PFSK-1 (cell line): Measurements from ENCODE around the gene ARHGEF33.

ENCODE experiments used
- FOXP2 ChIP-seq: optimal IDR thresholded peaks from 2 replicates; pipeline ENCODE3; 2011; ENCODE audit warnings: borderline replicate concordance, control low read depth, inconsistent platforms; ENCODE audit not compliant: insufficient read depth; ENCODE audit errors: extremely low read length, extremely low read depth
- POLR2AphosphoS5 ChIP-seq: IDR thresholded peaks from 2 replicates; pipeline ENCODE4 v1.6.1; 2012; ENCODE audit warnings: low read depth, mild to moderate bottlenecking, control low read depth, low read length, moderate library complexity
- SIN3A ChIP-seq: IDR thresholded peaks from 2 replicates; pipeline ENCODE4 v1.6.1; 2012; ENCODE audit warnings: mild to moderate bottlenecking, low read length, moderate library complexity, borderline replicate concordance; ENCODE audit not compliant: insufficient read depth
- TAF1 ChIP-seq: IDR thresholded peaks from 2 replicates; pipeline ENCODE4 v1.6.1; 2012; ENCODE audit warnings: low read length, control low read depth, borderline replicate concordance; ENCODE audit not compliant: insufficient read depth
- TF ChIP-seq, protein P1 (sequence below), 2 experiments: IDR thresholded peaks; 2 replicates each; pipeline versions ENCODE4 v1.6.1 to v1.8.0; 2011 to 2012; ENCODE audit warnings: low read depth in 2 of 2, low read length in 2 of 2, control low read depth in 1 of 2, inconsistent platforms in 1 of 2, mild to moderate bottlenecking in 1 of 2, moderate library complexity in 1 of 2; ENCODE audit not compliant: insufficient read depth in 1 of 2

The ARHGEF33 gene

DNA sequence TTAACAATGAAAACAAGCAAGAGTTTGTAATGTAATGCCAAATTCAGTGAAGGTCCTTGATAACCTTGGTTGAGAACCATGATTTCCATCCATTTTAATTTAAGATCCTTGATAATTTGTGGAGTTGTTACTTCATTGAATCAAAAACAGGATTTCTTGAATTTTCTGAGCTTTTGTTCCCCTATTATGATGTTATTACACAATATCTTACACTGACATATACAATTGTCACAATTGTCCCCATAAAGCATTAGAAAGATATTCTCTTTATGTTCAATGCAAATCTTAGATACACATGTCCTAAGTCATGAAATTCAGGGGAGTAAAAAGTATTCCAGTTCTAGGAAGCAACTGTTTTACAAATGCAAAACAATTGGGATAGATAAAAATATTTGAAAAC, 83.6 kb downstream of the ARHGEF33 start:
- TF ChIP-seq TAF1 (no peak), FOXP2 (no peak), POLR2AphosphoS5 (no peak), SIN3A (no peak)
- TF ChIP-seq, protein P1, sequence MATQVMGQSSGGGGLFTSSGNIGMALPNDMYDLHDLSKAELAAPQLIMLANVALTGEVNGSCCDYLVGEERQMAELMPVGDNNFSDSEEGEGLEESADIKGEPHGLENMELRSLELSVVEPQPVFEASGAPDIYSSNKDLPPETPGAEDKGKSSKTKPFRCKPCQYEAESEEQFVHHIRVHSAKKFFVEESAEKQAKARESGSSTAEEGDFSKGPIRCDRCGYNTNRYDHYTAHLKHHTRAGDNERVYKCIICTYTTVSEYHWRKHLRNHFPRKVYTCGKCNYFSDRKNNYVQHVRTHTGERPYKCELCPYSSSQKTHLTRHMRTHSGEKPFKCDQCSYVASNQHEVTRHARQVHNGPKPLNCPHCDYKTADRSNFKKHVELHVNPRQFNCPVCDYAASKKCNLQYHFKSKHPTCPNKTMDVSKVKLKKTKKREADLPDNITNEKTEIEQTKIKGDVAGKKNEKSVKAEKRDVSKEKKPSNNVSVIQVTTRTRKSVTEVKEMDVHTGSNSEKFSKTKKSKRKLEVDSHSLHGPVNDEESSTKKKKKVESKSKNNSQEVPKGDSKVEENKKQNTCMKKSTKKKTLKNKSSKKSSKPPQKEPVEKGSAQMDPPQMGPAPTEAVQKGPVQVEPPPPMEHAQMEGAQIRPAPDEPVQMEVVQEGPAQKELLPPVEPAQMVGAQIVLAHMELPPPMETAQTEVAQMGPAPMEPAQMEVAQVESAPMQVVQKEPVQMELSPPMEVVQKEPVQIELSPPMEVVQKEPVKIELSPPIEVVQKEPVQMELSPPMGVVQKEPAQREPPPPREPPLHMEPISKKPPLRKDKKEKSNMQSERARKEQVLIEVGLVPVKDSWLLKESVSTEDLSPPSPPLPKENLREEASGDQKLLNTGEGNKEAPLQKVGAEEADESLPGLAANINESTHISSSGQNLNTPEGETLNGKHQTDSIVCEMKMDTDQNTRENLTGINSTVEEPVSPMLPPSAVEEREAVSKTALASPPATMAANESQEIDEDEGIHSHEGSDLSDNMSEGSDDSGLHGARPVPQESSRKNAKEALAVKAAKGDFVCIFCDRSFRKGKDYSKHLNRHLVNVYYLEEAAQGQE (IDR thresholded peaks at IDR 0.05; ENCODE audit: insufficient read depth in 1 of 2, low read depth in 2 of 2, low read length in 2 of 2): no peak

- no peak for TF ChIP-seq FOXP2
- TF ChIP-seq SIN3A: no peak
- TF ChIP-seq, protein P1 (IDR thresholded peaks at IDR 0.05; ENCODE audit: insufficient read depth in 1 of 2, low read depth in 2 of 2, low read length in 2 of 2): no peak
- no peak for TF ChIP-seq POLR2AphosphoS5
- no peak for TF ChIP-seq TAF1
These were observed 85.4 kb downstream of the ARHGEF33 start for GRCh38 chr2:38975042-38975441.

DNA sequence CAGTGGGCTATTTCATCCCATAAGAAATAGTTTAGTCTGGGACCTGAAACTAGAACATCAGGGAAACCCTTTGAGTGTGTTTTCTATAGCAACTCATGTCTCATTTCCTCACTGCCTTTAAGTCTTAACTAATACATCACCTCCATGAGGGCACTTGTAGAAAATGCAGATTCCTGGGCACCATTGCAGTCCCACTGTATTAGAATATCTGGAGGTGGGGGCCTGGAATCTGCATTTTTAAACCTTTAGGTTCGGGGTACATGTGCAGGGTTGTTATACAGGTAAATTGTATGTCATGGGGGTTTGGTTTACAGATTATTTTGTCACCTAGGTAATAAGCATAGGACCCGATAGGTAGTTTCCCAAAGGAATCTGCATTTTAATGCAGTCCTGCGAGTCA, 87.4 kb downstream of the ARHGEF33 start:
- TF ChIP-seq SIN3A (no peak), FOXP2 (no peak), POLR2AphosphoS5 (no peak), TAF1 (no peak)
- TF ChIP-seq, protein P1 (IDR thresholded peaks at IDR 0.05; ENCODE audit: insufficient read depth in 1 of 2, low read depth in 2 of 2, low read length in 2 of 2): no peak

DNA sequence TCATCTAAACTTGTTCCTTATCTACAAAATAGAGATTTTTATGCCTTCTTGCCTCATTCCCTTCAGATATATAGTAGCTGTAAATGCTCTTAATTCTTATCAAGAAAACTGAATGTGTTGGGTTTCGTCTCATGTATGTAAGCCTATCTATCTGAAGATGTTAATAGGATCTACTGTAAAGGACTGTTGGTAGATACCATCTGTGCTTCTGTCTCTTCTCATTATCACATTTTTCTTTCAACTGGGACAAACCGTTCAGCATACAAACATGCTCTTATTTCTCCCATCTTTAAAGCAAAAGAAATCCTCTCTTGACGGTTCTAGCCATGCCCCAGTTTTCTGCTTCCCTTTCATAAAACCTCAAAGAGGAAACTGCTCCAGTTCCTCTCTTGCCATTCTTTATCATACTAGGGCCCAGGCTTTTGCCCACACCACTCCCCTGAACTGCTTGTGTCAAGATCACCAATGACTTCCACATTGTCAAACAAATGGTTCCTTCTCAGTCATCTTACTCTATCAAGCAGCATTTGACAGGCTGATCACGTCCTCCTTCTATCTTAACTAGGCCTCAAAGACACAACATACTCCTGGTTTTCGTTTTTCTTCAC, 88.7 kb downstream of the ARHGEF33 start:
- no peak for TF ChIP-seq FOXP2
- TF ChIP-seq, protein P1 (IDR thresholded peaks at IDR 0.05; ENCODE audit: insufficient read depth in 1 of 2, low read depth in 2 of 2, low read length in 2 of 2): no peak
- no peak for TF ChIP-seq POLR2AphosphoS5
- TF ChIP-seq TAF1: no peak
- no peak for TF ChIP-seq SIN3A

DNA sequence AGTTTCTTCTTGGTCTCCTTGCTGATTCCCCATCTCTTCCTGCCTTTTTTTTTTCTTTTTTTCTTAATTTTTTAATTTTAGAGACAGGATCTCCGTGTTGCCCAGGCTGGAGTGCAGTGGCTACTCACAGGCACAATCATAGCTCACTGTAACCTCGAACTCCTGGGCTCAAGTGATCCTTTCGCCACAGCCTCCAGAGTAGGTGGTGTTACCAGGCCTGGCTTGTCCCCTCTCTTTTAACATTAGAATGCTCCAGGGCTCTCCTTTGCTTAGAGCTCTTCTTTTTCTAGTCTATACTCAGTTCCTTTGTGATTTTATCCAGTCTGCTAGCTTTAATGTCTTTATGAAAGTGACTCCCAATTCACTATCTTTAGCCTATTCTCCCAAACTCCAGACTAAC, 89.2 kb downstream of the ARHGEF33 start:
- TF ChIP-seq POLR2AphosphoS5 (no peak), SIN3A (no peak), FOXP2 (no peak), TAF1 (no peak)
- TF ChIP-seq, protein P1 (IDR thresholded peaks at IDR 0.05; ENCODE audit: insufficient read depth in 1 of 2, low read depth in 2 of 2, low read length in 2 of 2): no peak
